Activated CD4-positive, alpha-beta T cell treated with anti-CD3 and anti-CD28 coated beads for 1 hour (primary cell): ENCODE measurements around the gene CYSTM1.
A peak's percentile ranks its signal among the peaks of the same experiment; 100 is the strongest.

ENCODE experiments used
- DNase-seq: peaks from one replicate; pipeline ENCODE4 v3.0.0-alpha.2; 2020

Gene CYSTM1

DNA sequence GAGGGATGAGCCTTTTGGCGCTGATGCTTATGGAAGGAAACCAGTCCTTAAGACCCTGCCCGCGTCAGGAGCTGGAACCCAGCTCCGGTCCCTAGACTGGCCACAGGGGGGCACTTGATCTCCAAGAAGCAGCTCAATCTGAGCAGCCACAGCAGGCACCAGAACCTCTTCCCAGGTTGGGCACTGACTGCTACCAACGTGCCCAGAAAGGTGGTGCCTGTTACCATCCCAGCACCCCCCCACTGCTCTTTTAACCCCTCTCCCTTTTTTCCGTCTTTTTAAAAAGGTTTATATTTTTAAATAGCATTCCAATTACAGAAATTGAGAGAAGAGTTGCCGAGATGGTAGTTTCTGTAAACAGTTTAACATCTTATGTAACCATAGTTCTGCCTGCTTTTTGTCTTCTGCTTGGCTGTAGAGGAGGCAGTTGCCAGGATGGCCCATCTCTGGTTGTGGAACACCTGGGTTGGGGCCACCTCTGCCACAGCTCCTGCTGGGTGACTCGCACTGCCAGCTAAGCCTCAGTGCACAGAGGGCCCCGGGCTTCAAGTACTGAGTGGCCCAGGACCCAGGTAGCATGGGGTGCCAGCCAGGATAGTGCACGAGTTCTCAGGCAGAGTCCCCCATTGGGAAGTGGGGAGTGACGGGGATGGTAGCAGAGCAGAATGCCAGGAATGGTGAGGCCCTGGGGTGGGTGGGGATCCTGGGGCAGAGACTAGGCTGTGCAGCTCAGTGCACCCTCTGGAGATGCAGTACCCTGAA is 65.1 kb downstream of the CYSTM1 start:
- DNase-seq: peak; percentile 36

DNA sequence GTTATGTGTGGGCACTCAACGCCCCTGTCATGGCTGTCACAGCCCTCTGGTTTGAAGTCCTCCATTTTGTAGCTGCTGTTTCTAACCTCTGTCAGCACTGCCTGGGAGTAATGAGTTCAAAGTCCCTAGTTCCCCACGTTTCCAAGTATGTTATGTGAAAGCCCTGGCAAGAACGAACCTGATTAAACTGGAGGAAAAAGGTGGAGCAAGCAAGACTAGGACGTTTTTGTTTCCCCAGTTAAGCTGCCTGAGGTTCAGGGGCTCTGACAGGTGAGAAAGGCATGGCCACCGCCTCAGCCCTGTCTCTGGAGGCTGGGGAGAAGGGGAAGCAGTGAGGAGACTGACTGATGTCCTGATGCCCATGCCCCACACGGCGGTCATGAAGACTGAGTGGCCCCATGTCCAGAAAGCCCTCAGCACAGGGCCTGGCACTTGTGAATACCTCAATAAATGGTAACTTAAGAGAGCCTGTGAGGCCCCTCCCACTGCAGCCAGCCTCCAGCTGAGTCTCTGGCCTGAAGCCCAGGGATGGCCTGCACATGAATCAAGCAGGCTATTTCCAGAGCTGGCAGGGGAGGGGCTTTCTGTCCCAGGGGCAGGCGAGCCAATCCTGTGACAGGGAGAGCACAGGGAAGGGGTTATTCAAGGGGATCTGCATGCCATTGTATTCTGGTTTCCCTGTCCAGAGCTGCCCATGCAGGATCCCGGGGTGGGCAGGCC is 66.2 kb downstream of the CYSTM1 start:
- DNase-seq: no peak

DNA sequence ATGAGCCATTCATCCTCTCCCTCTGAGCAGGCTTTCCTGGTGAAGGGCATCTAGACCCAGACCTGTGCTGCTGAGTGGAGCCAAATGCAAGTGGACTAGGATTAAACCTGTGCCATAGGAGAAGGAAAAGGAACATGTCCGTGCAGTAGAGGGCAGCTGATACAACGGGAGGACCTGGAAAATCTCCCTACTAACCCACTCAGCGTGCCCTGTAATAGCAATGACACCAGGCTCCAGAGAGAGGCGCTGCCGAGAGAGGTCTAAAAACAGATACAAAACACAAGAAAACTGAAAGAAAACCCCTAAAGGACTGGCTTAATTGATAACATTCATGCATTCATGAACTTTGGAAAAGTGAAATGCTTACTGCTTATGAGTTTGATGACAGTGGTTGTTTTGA is 67.1 kb downstream of the CYSTM1 start:
- DNase-seq: no peak

DNA sequence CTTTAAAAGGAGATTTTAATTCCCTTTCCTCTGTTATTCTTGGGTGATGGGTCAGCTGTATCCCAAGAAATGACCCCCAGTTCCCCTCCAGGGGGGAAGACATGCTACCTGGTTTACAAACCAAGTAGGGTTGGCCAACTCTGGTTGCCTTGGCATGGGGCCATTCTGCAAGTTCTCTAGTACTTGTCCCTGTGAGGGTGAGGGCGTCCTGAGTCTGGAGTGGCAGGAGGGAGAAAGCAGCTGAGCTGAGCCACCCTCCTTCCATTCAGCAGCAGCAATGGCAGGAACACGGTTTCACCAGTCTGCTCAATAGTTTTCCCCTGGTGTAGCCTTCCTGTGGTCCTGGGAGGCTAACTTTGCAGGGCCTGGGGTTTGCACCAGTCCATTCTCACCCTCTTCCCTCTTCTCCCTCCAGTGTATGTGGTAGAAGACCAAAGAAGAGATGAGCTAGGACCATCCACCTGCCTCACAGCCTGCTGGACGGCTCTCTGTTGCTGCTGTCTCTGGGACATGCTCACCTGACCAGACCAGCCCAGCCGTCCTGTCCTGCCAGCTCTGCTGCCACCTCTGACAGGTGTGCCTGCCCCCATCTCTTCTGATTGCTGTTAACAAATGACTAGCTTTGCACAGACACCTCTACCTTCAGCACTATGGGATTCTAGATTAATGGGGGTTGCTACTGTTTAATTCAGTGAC is 68.0 kb downstream of the CYSTM1 start:
- no peak for DNase-seq

DNA sequence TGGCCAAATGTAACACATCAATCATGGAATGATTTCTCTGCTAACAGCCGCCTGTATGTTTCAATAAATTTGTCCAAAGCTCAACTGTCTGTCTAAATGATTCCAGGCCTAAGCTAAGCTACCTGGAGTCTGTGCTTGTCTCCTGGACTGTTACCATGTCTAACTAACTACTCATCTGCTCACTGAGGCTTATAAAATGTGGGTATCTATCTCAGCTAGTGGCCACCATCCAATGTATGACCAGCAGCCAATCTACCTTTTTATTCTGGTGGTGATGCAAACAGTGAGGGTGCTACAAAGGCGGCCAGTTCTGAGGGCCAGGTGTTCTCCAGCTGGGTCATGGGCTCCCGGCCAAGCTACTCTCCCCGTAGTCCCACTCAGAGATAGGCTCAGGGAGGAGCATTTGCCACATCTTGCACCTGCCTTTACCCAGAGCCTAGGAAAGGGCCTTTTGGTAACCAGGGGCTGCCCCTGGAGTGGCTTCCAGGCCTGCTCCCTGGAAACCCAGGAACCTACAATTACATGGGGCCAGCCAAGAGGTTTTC is 68.8 kb downstream of the CYSTM1 start:
- no peak for DNase-seq

DNA sequence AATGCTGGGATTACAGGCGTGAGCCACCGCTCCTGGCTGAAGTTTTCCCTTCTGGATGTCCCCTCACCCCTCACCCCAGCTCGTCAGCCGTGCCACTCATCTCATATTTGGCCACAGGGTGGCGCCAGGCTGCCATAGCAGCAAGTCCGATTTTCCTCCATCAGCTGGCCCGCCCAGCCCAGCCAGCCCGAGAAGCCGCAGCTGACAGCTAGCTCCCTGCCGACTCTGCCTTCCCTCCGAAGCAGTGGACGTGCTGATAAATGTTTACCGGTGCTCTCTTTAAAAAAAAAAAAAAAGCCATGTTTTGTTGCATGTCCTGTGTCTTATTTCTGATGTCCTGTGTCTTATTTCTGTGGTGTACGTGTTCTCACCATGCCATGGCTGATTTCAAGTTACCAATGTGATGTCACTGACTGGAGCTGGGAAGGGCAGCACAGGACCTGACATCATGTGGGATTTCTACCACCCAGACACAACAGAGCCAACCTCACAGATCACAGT is 69.6 kb downstream of the CYSTM1 start:
- DNase-seq: peak; percentile 64

DNA sequence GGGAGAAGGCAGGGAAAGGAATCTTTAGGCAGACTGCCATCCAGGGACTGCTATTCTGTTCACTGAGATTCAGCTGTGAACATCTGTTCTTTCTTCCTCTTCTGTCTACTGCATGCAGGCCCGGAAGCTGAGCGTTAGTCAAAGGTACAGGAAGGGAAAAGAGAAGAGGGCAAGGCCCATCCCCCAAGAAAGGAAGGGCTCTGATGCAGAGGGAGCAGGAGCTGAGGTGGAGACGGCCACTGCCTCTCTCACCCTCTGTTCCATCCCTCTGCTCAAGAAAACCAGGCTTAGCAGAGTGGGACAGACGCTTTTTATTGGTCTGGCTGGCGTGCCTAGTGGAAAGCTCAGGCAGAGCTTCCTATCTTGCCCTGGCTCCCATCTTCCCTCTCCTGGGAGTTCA is 70.4 kb downstream of the CYSTM1 start:
- no peak for DNase-seq

DNA sequence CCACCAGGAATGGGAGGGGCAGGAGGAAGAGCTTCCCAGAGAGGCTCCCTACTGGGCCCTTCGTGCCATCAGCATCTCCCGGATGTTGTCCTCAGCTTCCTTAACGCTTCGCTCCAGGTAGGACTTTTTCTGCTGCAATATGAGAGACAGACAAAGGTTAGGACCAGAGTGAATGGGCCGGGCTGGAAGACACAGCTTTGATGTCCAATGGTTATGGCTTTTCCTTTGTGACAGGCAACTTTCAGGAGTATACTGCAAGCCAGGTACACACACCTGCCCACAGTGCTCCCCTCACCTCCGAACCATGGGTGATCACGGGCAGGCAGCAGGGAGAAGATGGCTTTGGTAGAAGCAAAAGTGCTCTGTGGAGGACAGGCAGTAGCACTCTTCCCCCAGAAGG is 70.9 kb downstream of the CYSTM1 start:
- DNase-seq: no peak

DNA sequence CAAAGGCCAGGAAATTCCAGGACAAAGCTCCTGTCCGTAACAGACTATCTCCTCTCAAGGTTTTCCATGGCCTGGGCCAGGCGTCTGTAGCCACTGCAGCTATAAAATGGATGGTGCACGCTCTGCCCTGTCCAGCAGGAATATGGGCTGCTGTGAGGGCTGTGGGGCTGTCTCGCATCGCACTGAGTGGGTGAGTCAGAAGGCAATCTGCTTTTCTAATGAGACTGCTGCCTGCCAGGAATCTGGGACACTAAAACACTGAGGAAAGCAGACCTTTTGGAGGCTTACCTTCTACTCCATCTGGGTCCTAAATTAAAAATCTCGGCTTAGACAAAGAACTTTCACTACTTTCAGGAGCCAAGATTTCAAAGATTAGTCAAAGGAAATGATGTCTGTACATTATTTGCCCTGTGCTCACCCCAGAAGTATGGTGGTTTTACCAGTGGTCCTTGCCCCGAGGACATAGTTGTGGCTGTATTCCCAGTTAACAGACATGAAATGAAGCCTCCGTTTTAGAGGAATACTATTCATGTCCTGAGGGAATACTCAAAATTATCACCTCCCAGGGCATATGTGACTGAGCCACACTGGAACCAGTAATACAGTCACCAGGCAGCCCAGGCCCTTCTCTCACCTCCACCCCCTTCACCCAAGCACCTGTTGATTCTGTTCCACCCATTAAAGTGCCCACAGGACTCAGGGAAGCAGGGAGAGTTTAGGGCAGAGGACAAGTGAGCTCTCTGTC is 71.6 kb downstream of the CYSTM1 start:
- no peak for DNase-seq

DNA sequence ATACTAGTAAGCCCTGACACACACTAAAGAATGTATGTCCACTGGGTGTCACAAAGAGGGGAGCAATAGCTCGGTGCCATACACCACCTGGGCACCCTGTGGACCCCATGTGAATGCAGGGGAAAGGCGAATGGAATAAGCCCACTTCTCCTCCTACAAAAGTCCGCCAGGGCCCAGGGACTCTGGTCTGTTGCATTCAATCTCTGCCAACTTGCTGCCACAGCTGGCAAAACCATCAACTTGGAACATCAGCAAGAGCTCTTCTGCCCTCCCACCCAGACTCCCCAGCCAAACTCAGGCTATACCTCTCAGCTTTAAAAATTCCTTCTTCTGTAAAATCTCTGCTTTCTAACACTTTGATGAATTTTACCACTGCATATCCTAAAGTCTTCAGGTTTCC is 73.4 kb downstream of the CYSTM1 start:
- DNase-seq: no peak

DNA sequence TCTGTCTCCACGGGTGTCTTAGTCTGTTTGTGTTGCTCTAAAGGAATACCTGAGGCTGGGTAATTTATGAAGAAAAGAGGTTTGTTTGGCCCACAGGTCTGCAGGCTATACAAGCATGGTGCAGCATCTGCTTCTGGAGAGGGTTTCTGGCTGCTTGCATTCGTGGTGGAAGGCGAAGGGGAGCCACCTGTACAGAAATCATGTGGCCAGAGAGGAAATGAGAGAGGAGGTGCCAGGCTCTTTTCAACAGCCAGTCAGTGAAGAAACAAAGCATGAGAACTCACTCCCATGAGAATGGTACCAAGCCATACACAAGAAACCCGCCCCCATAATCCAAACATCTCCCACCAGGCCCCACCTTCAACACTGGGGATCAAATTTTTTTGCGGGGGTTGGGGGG is 74.5 kb downstream of the CYSTM1 start:
- DNase-seq: no peak

DNA sequence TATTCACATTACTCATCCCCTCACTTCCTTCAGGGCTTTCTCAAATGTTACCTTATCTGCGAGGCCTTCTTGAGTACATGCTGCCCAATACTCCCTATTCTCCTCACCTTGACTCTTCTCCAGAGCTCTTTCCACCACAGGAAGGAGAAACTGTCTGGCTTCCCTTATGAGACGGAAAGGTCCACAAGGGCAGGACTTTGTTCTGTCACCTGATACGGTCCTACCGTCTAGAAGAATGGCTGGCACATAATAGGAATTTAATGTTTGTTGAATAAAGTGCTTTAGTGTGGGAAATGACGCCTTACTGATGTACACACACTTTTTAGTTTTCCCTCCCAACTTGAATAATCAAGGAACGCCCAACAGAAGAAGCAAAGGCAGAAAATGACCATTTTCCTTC is 75.4 kb downstream of the CYSTM1 start:
- no peak for DNase-seq

DNA sequence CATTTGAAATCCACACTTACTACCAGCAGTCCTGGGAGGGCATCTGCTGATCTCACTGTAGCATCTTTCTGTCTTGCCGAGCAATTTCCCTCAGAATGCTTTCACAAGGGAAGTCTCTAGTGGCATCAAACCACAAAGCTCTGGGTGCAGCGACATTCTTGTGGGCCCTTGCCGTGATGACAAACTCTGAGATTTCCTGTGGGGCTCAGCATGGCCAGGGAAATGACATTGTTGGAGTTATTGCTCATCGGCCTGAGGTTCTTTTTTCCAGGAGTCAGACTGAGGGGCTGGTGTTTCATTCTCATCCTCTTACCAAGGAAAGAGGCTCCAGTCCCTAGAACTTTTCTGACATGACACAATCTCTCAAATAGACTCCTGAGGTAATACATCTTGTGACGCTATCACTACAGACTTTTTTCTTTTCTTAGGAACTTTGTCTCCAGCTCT is 76.6 kb downstream of the CYSTM1 start:
- DNase-seq: no peak

DNA sequence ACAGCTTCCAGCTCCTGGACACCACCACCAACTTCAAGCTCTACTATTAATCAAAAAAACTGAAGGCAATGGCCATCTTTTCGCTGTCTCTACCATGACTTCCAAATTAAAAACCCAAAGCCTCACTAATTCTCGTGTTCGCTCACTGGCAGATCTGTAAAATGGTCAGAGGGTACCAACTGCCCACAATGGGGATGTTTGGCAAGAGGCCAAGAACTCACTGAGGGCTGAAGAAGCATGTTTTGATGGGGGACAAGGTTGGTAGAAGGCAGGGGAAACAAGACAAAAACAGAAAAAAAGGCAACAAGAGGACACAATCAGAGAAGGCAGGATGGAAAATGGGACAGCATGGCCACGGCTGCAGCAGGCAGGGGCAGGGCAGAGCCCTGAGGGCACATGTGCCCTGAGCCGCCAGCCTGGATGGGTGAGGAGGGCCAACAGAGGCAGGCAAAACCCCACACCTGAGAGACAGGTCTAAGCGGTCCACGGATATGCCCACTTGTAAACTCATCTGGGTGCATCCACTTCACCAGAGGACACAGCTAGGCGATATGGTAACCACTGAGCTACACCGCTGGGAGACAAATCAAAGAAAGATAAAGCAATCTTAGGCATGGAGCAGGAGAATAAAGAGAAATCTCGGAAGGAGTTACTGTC is 77.6 kb downstream of the CYSTM1 start:
- DNase-seq: no peak

DNA sequence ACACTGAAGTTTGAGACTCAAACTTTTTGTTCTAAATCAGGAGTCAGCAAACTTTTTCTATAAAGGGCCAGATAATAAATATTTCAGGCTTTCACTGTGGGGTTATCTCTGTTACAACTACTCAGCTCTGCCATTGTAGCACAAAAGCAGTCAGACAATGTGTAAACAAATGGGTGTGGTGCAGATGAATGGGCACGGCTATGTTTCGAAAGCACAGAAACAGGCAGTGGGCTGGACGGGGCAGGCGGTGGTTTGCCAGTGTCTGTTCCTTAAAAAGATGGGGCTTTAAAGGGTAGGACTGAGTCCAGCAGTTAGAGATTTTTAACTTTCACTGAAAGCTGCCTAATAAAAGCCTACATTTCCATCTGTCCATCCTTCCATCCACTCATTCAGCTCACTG is 79.0 kb downstream of the CYSTM1 start:
- no peak for DNase-seq

DNA sequence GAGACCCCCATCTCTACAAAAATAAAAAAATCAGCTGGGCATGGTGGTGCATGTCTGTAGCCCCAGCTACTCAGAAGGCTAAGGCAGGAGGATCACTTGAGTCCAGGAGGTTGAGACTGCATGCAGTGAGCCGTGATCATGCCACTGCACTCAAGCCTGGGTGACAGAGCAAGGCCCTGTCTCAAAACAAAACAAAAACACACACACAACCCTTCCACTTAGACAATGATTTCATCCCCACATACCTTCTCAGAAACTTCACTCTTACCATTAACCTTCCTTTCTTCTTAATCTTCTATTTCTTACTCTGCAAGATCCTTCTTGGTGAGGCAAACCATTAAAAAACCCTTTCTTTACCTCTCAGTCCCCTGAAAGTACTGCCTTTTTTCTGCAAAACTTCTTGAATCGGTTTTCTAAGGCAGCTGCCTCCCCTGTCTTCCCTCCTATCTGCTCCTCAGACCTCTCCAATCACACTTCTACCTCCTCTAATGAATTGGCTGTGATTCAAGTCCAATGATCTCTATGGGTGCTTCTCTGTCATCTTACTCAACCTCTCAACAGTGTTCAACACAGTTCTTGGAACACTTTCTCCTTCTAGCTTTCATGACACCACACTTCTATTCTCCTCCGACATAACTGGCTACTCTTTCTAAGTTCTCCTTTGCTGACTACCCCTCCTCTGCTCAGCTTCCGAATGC is 80.6 kb downstream of the CYSTM1 start:
- no peak for DNase-seq

DNA sequence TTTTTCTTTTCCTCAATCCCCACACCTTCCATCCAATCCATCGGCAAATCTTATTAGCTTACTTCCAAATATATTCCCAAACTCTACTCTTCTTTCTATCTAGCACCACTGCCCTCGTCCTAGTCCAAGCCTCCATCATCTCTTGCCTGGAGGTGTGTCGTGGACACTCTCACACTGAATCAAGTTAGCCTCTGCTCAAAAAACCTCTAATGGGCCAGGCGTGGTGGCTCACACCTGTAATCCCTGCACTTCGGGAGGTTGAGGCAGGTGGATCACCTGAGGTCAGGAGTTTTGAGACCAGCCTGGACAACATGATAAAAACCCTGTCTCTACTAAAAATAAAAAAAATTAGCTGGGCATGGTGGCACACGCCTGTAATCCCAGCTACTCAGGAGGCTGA is 81.7 kb downstream of the CYSTM1 start:
- DNase-seq: no peak

DNA sequence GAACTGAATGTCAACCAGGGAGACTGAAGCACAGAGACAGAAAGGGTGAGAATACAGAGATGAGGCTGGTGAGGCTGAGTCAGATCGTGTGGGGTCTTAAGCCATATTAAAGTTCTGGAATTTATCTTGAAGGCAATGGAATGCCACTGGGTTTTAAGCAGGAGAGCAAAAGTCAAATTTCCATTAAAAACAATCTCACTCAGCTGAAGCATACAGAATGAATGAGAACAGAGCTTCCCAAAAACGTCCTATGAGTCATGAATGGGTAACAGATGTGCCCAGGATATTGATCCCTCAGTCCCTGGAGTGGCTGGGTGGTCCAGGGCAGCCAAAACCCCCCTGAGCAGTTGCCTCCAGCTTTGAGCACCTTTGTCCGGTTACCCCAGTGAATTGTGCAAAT is 83.0 kb downstream of the CYSTM1 start:
- DNase-seq: no peak

DNA sequence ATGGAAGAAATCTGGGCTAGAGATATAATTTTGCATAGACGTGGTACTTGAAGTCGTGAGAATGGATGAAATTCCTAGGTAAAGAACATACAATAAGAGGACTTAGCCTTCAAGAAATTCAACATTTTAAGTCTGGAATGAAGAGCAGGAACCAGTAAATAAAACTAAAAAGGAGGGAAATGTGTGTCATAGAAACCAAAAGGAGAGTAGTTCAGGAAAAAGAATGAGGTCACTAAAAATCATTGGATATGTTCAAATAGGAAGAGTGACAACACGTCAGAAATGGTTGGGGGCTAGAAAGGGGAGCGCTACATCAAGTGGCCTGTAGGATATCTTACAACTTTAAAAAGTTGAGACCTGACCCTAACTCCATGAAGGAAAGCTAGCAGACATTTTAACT is 83.9 kb downstream of the CYSTM1 start:
- DNase-seq: no peak

DNA sequence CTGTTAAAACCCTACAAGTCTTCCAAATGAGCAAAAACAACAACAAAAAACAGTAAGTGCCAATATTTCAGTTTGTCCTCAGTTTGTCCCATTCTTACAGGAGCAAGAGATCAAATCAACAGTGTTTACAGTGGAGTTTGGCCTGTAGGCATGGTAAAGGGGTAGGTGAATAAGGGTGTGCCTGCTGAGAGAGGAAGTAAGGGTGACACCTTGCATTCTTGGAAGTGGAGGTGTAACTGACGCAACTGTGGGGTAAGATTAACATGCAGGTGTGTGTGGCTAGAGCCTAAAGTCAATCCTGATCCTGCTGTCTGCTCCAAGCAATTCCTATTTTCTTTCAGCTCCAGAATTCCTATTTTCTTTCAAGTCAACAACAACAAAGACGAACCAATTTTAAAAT is 84.5 kb downstream of the CYSTM1 start:
- DNase-seq: no peak

DNA sequence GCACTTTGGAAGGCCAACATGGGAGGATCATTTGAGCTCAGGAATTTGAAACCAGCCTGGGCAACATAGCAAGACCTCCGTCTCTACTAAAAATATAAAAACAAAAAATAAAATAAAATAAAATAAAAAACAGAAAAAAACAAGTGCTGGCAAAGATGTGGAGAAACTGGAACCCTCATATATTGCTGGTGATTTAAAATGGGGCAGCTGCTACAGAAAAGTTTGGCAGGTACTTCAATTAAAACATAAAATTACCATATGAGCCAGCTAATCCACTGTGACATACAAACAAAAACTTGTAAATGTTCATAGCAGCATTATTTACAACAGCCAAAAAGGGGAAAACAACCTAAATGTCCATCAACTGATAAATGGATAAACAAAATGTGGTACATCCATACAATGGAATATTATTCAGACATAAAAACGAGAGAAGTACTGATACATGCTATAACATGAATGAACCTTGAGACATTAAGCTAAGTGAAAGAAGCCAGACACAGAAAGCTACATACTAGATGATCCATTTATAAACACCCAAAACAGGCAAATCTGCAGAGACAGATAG is 85.2 kb downstream of the CYSTM1 start:
- DNase-seq: no peak
